GM12878 (cell line): ENCODE measurements around the gene B4GALNT2. TPM values are rescaled to one million over a fixed set of nuclear protein-coding genes. Genes with fewer than 3 reads are reported as not detected.

Source experiments
- ATF7 ChIP-seq: fragments of 450-650 bp; IDR thresholded peaks from 2 replicates; pipeline ENCODE4 v1.6.1; 2016; ENCODE audit warnings: low read depth, mild to moderate bottlenecking
- KAT2A ChIP-seq: conservative IDR thresholded peaks from 2 replicates; pipeline ENCODE4 v1.6.1; 2011; ENCODE audit warnings: low read depth, low read length; ENCODE audit not compliant: control insufficient read depth
- KLF5 ChIP-seq: fragments of 450-650 bp; IDR thresholded peaks from 2 replicates; pipeline ENCODE4 v1.6.1; 2014; ENCODE audit warnings: mild to moderate bottlenecking; ENCODE audit not compliant: partially characterized antibody
- MEF2B ChIP-seq: fragments of 450-650 bp; IDR thresholded peaks from 2 replicates; pipeline ENCODE4 v1.6.1; 2018; ENCODE audit warnings: mild to moderate bottlenecking, moderate library complexity; ENCODE audit not compliant: partially characterized antibody, poor library complexity, severe bottlenecking
- POU2F2 ChIP-seq: IDR thresholded peaks from 3 replicates; pipeline ENCODE4 v1.6.1; 2011; ENCODE audit warnings: low read depth, mild to moderate bottlenecking, low read length, borderline replicate concordance
- SREBF1 ChIP-seq: IDR thresholded peaks from 2 replicates; pipeline ENCODE4 v1.6.1; 2012; ENCODE audit warnings: mild to moderate bottlenecking, low read length
- YY1 ChIP-seq: IDR thresholded peaks from 2 replicates; pipeline ENCODE4 v1.6.1; 2011; ENCODE audit warnings: low read depth, mild to moderate bottlenecking, low read length
- polyA plus RNA-seq, 11 experiments: library from polyadenylated mRNA; depleted of rRNA in 4 of 11; unstranded in 6 of 11; stranded (reverse) in 5 of 11; fragments of >200 nt; fragmentation: Nextera tagmentation in 4 of 11; fragmentation: Illumina TruSeq in 1 of 11; extraction: Ambion mirVana in 4 of 11; extraction: Trizol in 1 of 11; gene quantifications; 1 replicate in 1 of 11; 2 replicates in 10 of 11; pipeline versions ENCODE4 v1.2.1 to v1.2.3, GENCODE V29; 2011 to 2016; ENCODE audit warnings: inconsistent platforms in 2 of 11, missing spikeins in 2 of 11, low read depth in 1 of 11
- total RNA-seq, 4 experiments: library from RNA; depleted of rRNA in 3 of 4; stranded (reverse); fragments of >200 nt in 3 of 4; fragmentation: Illumina TruSeq in 1 of 4; extraction: Trizol in 1 of 4; gene quantifications; 2 replicates each; pipeline versions ENCODE4 v1.2.1 to v1.2.3, GENCODE V29; 2013 to 2021
- TF ChIP-seq, protein P1 (sequence below): fragments of 450-650 bp; formaldehyde crosslinking; IDR thresholded peaks from 2 replicates; pipeline ENCODE4 v1.5.0; 2022; ENCODE audit warnings: mild to moderate bottlenecking, missing genetic modification characterization
- TF ChIP-seq, protein P2 (sequence below): fragments of 450-650 bp; IDR thresholded peaks from 2 replicates; pipeline ENCODE4 v1.6.1; 2017; ENCODE audit warnings: mild to moderate bottlenecking, moderate library complexity
- TF ChIP-seq, protein P3 (sequence below): fragments of 450-650 bp; IDR thresholded peaks from 2 replicates; pipeline ENCODE4 v1.6.1; 2018; ENCODE audit warnings: borderline replicate concordance, mild to moderate bottlenecking; ENCODE audit not compliant: partially characterized antibody
- TF ChIP-seq, protein P4 (sequence below): fragments of 450-650 bp; formaldehyde crosslinking; IDR thresholded peaks from 2 replicates; pipeline ENCODE4 v1.4.0; 2020; ENCODE audit warnings: mild to moderate bottlenecking, moderate library complexity
- TF ChIP-seq, protein P5 (sequence below): fragments of 450-650 bp; IDR thresholded peaks from 2 replicates; pipeline ENCODE4 v1.6.1; 2017; ENCODE audit warnings: low read depth, mild to moderate bottlenecking, moderate library complexity

The B4GALNT2 gene
- total and polyA plus RNA-seq, 10 of the 15 experiments (the other 5 are each of a cell fraction or from before 2014, with no cell fraction given), result not detected

DNA sequence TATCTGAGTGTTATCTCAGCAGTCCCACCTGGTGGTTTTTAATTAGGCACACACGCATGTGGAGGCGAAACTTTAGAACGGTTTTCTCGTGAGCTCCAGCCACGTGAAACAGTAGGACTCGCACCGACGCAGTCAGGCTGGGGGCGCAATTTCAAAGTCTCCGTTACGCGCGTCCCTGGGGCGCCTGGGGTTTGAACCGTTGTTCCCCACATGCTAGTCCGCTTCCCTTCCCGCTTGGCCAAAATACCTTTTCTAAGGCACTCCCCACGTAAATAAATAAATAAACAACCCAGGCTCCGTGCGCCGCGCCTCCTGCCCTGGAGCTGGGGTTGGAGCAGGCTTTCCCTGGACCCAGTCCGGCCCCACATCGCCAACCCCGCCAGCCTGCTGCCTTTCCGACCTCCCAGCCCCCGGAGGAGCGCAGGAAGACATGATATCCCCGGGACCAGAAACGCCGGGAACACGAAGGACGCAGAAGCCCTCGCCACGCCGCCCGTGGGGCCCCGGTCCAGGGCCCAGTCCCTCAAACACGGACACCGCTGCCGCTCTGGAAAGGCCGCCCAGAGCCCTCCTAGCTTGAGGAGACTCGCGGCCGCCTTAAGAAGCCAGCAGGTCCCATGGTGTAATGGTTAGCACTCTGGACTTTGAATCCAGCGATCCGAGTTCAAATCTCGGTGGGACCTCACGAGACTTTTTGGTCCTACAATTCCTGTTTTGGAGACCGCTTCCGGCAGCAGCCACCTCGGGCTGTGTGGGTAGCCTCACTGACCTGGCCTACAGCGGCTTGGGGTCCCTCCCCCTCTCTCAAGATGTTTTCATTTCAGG lies 59.6 kb downstream of the B4GALNT2 start (continued):
- TF ChIP-seq YY1, result peak; percentile 82
- TF ChIP-seq MEF2B, result peak; percentile 54
- TF ChIP-seq KAT2A, result no peak
- TF ChIP-seq, protein P1, sequence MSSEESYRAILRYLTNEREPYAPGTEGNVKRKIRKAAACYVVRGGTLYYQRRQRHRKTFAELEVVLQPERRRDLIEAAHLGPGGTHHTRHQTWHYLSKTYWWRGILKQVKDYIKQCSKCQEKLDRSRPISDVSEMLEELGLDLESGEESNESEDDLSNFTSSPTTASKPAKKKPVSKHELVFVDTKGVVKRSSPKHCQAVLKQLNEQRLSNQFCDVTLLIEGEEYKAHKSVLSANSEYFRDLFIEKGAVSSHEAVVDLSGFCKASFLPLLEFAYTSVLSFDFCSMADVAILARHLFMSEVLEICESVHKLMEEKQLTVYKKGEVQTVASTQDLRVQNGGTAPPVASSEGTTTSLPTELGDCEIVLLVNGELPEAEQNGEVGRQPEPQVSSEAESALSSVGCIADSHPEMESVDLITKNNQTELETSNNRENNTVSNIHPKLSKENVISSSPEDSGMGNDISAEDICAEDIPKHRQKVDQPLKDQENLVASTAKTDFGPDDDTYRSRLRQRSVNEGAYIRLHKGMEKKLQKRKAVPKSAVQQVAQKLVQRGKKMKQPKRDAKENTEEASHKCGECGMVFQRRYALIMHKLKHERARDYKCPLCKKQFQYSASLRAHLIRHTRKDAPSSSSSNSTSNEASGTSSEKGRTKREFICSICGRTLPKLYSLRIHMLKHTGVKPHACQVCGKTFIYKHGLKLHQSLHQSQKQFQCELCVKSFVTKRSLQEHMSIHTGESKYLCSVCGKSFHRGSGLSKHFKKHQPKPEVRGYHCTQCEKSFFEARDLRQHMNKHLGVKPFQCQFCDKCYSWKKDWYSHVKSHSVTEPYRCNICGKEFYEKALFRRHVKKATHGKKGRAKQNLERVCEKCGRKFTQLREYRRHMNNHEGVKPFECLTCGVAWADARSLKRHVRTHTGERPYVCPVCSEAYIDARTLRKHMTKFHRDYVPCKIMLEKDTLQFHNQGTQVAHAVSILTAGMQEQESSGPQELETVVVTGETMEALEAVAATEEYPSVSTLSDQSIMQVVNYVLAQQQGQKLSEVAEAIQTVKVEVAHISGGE (CRISPR knock-in tag), result no peak
- peak; percentile 51; the same call in 1 of the 2 replicates for TF ChIP-seq SREBF1
- no peak; the same call in 1 of the 2 replicates for TF ChIP-seq ATF7
- TF ChIP-seq POU2F2, result 0 out of 3 replicates have a peak, but pooled peaks have one; percentile 1
- TF ChIP-seq, protein P2, sequence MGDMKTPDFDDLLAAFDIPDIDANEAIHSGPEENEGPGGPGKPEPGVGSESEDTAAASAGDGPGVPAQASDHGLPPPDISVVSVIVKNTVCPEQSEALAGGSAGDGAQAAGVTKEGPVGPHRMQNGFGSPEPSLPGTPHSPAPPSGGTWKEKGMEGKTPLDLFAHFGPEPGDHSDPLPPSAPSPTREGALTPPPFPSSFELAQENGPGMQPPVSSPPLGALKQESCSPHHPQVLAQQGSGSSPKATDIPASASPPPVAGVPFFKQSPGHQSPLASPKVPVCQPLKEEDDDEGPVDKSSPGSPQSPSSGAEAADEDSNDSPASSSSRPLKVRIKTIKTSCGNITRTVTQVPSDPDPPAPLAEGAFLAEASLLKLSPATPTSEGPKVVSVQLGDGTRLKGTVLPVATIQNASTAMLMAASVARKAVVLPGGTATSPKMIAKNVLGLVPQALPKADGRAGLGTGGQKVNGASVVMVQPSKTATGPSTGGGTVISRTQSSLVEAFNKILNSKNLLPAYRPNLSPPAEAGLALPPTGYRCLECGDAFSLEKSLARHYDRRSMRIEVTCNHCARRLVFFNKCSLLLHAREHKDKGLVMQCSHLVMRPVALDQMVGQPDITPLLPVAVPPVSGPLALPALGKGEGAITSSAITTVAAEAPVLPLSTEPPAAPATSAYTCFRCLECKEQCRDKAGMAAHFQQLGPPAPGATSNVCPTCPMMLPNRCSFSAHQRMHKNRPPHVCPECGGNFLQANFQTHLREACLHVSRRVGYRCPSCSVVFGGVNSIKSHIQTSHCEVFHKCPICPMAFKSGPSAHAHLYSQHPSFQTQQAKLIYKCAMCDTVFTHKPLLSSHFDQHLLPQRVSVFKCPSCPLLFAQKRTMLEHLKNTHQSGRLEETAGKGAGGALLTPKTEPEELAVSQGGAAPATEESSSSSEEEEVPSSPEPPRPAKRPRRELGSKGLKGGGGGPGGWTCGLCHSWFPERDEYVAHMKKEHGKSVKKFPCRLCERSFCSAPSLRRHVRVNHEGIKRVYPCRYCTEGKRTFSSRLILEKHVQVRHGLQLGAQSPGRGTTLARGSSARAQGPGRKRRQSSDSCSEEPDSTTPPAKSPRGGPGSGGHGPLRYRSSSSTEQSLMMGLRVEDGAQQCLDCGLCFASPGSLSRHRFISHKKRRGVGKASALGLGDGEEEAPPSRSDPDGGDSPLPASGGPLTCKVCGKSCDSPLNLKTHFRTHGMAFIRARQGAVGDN, result peak; percentile 96
- TF ChIP-seq KLF5, result peak; percentile 74
- TF ChIP-seq, protein P3, sequence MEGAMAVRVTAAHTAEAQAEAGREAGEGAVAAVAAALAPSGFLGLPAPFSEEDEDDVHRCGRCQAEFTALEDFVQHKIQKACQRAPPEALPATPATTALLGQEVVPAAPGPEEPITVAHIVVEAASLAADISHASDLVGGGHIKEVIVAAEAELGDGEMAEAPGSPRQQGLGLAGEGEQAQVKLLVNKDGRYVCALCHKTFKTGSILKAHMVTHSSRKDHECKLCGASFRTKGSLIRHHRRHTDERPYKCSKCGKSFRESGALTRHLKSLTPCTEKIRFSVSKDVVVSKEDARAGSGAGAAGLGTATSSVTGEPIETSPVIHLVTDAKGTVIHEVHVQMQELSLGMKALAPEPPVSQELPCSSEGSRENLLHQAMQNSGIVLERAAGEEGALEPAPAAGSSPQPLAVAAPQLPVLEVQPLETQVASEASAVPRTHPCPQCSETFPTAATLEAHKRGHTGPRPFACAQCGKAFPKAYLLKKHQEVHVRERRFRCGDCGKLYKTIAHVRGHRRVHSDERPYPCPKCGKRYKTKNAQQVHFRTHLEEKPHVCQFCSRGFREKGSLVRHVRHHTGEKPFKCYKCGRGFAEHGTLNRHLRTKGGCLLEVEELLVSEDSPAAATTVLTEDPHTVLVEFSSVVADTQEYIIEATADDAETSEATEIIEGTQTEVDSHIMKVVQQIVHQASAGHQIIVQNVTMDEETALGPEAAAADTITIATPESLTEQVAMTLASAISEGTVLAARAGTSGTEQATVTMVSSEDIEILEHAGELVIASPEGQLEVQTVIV, result no peak
- TF ChIP-seq, protein P4, sequence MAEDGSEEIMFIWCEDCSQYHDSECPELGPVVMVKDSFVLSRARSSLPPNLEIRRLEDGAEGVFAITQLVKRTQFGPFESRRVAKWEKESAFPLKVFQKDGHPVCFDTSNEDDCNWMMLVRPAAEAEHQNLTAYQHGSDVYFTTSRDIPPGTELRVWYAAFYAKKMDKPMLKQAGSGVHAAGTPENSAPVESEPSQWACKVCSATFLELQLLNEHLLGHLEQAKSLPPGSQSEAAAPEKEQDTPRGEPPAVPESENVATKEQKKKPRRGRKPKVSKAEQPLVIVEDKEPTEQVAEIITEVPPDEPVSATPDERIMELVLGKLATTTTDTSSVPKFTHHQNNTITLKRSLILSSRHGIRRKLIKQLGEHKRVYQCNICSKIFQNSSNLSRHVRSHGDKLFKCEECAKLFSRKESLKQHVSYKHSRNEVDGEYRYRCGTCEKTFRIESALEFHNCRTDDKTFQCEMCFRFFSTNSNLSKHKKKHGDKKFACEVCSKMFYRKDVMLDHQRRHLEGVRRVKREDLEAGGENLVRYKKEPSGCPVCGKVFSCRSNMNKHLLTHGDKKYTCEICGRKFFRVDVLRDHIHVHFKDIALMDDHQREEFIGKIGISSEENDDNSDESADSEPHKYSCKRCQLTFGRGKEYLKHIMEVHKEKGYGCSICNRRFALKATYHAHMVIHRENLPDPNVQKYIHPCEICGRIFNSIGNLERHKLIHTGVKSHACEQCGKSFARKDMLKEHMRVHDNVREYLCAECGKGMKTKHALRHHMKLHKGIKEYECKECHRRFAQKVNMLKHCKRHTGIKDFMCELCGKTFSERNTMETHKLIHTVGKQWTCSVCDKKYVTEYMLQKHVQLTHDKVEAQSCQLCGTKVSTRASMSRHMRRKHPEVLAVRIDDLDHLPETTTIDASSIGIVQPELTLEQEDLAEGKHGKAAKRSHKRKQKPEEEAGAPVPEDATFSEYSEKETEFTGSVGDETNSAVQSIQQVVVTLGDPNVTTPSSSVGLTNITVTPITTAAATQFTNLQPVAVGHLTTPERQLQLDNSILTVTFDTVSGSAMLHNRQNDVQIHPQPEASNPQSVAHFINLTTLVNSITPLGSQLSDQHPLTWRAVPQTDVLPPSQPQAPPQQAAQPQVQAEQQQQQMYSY (CRISPR knock-in tag), result no peak
- TF ChIP-seq, protein P5, sequence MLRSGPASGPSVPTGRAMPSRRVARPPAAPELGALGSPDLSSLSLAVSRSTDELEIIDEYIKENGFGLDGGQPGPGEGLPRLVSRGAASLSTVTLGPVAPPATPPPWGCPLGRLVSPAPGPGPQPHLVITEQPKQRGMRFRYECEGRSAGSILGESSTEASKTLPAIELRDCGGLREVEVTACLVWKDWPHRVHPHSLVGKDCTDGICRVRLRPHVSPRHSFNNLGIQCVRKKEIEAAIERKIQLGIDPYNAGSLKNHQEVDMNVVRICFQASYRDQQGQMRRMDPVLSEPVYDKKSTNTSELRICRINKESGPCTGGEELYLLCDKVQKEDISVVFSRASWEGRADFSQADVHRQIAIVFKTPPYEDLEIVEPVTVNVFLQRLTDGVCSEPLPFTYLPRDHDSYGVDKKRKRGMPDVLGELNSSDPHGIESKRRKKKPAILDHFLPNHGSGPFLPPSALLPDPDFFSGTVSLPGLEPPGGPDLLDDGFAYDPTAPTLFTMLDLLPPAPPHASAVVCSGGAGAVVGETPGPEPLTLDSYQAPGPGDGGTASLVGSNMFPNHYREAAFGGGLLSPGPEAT, result no peak
